HepG2 (cell line): ENCODE data around the gene MB21D2. TPM values are rescaled to one million over a fixed set of nuclear protein-coding genes. Genes with fewer than 3 reads are reported as not detected.

Experiments used
- ATAC-seq: fragments of 200-7000 bp; cut with Tn5 transposase; 3 replicates; pipeline ENCODE4 v1.9.1; 2020; ENCODE audit warnings: mild to moderate bottlenecking, moderate library complexity
- BruUV-seq: library from RNA; stranded (reverse); fragments of 400-500 nt; replicated peaks from 2 replicates; lab custom pipeline; 2021; lab: Mats Ljungman, UMichigan
- CTCF ChIA-PET: fragments of 300-600 bp; formaldehyde crosslinking; extraction: SDS; loops from one replicate; lab custom pipeline; 2021; ENCODE audit warnings: low total read pairs, inconsistent platforms, low intra/inter-chr PET ratio; lab: Yijun Ruan, JAX
- POLR2A ChIA-PET: fragments of 350-600 bp; sonication (Branson Sonifier 250); formaldehyde crosslinking; loops from one replicate; lab custom pipeline; 2020; ENCODE audit warnings: antibody characterized with exemption, inconsistent platforms; lab: Yijun Ruan, JAX
- DNase-seq: peaks from one replicate; pipeline ENCODE4 v3.0.0-alpha.2; 2015; ENCODE audit warnings: low spot score
- FAIRE-seq: peaks from 3 replicates; lab custom pipeline; 2011; peaks lifted over from hg19 to GRCh38; lab: Jason Lieb, UNC
- H2AFZ ChIP-seq: one replicate; pipeline ENCODE4 v1.6.1; 2011; ENCODE audit warnings: low read length, inconsistent platforms
- H3K27ac ChIP-seq: fragments of 300-600 bp; 3 replicates; pipeline ENCODE4 v1.8.0; 2011; ENCODE audit warnings: mixed run types, mild to moderate bottlenecking, mixed read lengths, low read length, inconsistent platforms; ENCODE audit not compliant: insufficient read depth; ENCODE audit errors: extremely low read length
- H3K27me3 ChIP-seq, 2 experiments: fragments of 200-600 bp in 1 of 2; 2 replicates in 1 of 2; 3 replicates in 1 of 2; pipeline versions ENCODE4 v1.6.0 to v1.8.0; 2011; ENCODE audit warnings: low read length in 2 of 2, mild to moderate bottlenecking in 2 of 2, moderate library complexity in 2 of 2, inconsistent platforms in 1 of 2; ENCODE audit not compliant: insufficient read depth in 2 of 2, control insufficient read depth in 1 of 2
- H3K36me3 ChIP-seq, 2 experiments: fragments of 200-600 bp in 1 of 2; replicated peaks in 1 of 2; 2 replicates in 1 of 2; 3 replicates in 1 of 2; pipeline versions ENCODE4 v1.5.1 to v1.8.0; 2011; ENCODE audit warnings: low read length in 2 of 2, inconsistent platforms in 1 of 2; ENCODE audit not compliant: insufficient read depth in 2 of 2, control insufficient read depth in 1 of 2
- H3K4me1 ChIP-seq: 2 replicates; pipeline ENCODE4 v1.5.1; 2012; ENCODE audit warnings: low read length, inconsistent platforms; ENCODE audit not compliant: insufficient read depth
- H3K4me2 ChIP-seq: 2 replicates; pipeline ENCODE4 v1.6.0; 2011; ENCODE audit warnings: low read depth, low read length, inconsistent platforms
- H3K4me3 ChIP-seq, 3 experiments: fragments of 200-600 bp in 1 of 3; sonication (generic), shearing (Covaris generic) in 1 of 3; replicated peaks in 1 of 3; 2 replicates each; pipeline ENCODE4 v1.5.1; 2011 to 2016; ENCODE audit warnings: low read length in 3 of 3, inconsistent platforms in 2 of 3, low read depth in 2 of 3, mild to moderate bottlenecking in 2 of 3, control low read depth in 1 of 3, mixed read lengths in 1 of 3; ENCODE audit not compliant: insufficient read depth in 1 of 3
- H3K79me2 ChIP-seq: one replicate; pipeline ENCODE4 v1.6.1; 2011; ENCODE audit warnings: low read length, inconsistent platforms; ENCODE audit not compliant: insufficient read depth
- H3K9ac ChIP-seq: 2 replicates; pipeline ENCODE4 v1.6.0; 2011; ENCODE audit warnings: mild to moderate bottlenecking, low read depth, low read length, inconsistent platforms; ENCODE audit not compliant: insufficient read depth
- H3K9me3 ChIP-seq: 2 replicates; pipeline ENCODE4 v1.5.1; 2012; ENCODE audit warnings: mild to moderate bottlenecking, low read length
- H4K20me1 ChIP-seq: 2 replicates; pipeline ENCODE4 v1.6.0; 2011; ENCODE audit warnings: inconsistent platforms, mild to moderate bottlenecking, low read length, moderate library complexity; ENCODE audit not compliant: insufficient read depth
- ELF3 ChIP-seq: IDR thresholded peaks from 2 replicates; pipeline ENCODE4 v1.6.1; 2016; ENCODE audit warnings: missing genetic modification reagents, missing compliant biosample characterization
- FOXJ3 ChIP-seq: sonication (generic); formaldehyde crosslinking; IDR thresholded peaks from 2 replicates; pipeline ENCODE4 v1.4.0; 2020; ENCODE audit warnings: missing genetic modification reagents, mild to moderate bottlenecking, borderline replicate concordance
- GABPA ChIP-seq, 2 experiments: IDR thresholded peaks; 2 replicates each; pipeline ENCODE4 v1.6.1; 2011 to 2016; ENCODE audit warnings: low read depth in 2 of 2, low read length in 1 of 2, missing biosample characterization in 1 of 2, missing genetic modification characterization in 1 of 2
- GABPB1 ChIP-seq: IDR thresholded peaks from 2 replicates; pipeline ENCODE4 v1.6.1; 2016; ENCODE audit warnings: mild to moderate bottlenecking, missing genetic modification reagents, moderate library complexity, missing compliant biosample characterization
- HCFC1 ChIP-seq: fragments of 150-350 bp; IDR thresholded peaks from 2 replicates; pipeline ENCODE4 v1.6.1; 2014; ENCODE audit warnings: low read depth, low read length
- IRX3 ChIP-seq: sonication (generic); formaldehyde crosslinking; IDR thresholded peaks from 2 replicates; pipeline ENCODE4 v1.8.1; 2023; ENCODE audit warnings: mild to moderate bottlenecking, low read depth, missing genetic modification reagents, borderline replicate concordance
- ISL2 ChIP-seq: sonication (generic); formaldehyde crosslinking; IDR thresholded peaks from 2 replicates; pipeline ENCODE4 v1.5.0; 2020; ENCODE audit warnings: missing genetic modification reagents
- KAT7 ChIP-seq: IDR thresholded peaks from 2 replicates; pipeline ENCODE4 v1.6.1; 2018; ENCODE audit warnings: borderline replicate concordance, missing compliant biosample characterization
- MIER3 ChIP-seq: IDR thresholded peaks from 2 replicates; pipeline ENCODE4 v1.6.1; 2016; ENCODE audit warnings: missing compliant biosample characterization, borderline replicate concordance
- NFIC ChIP-seq: IDR thresholded peaks from 2 replicates; pipeline ENCODE4 v1.6.1; 2012; ENCODE audit warnings: mild to moderate bottlenecking, low read length, inconsistent platforms
- NR1H2 ChIP-seq: sonication (generic); formaldehyde crosslinking; IDR thresholded peaks from 2 replicates; pipeline ENCODE4 v1.8.1; 2022; ENCODE audit warnings: low read depth, missing genetic modification reagents, borderline replicate concordance
- RBFOX2 ChIP-seq: fragments of 200-400 bp; formaldehyde crosslinking; IDR thresholded peaks from 2 replicates; pipeline ENCODE4 v1.6.1; 2017; ENCODE audit warnings: low read depth, mild to moderate bottlenecking, low read length
- SIX1 ChIP-seq: sonication (generic); formaldehyde crosslinking; IDR thresholded peaks from 2 replicates; pipeline ENCODE4 v1.4.0; 2020; ENCODE audit warnings: missing genetic modification reagents, borderline replicate concordance
- SIX4 ChIP-seq: sonication (generic); formaldehyde crosslinking; IDR thresholded peaks from 2 replicates; pipeline ENCODE4 v1.4.0; 2020; ENCODE audit warnings: missing genetic modification reagents
- SPEN ChIP-seq: sonication (generic); formaldehyde crosslinking; IDR thresholded peaks from 2 replicates; pipeline ENCODE4 v1.5.1; 2020; ENCODE audit warnings: low read depth, mild to moderate bottlenecking, missing genetic modification reagents
- SSRP1 ChIP-seq: IDR thresholded peaks from 2 replicates; pipeline ENCODE4 v1.6.1; 2016; ENCODE audit warnings: control low read depth
- TEAD2 ChIP-seq: sonication (generic); formaldehyde crosslinking; IDR thresholded peaks from 2 replicates; pipeline ENCODE4 v1.9.0; 2021; ENCODE audit warnings: missing genetic modification reagents
- ZNF121 ChIP-seq: sonication (generic); formaldehyde crosslinking; IDR thresholded peaks from 2 replicates; pipeline ENCODE4 v1.5.0; 2020; ENCODE audit warnings: mild to moderate bottlenecking, missing genetic modification reagents
- ZNF326 ChIP-seq: sonication (generic); formaldehyde crosslinking; IDR thresholded peaks from 2 replicates; pipeline ENCODE4 v1.4.0; 2020; ENCODE audit warnings: missing genetic modification reagents, borderline replicate concordance
- ZNF792 ChIP-seq: IDR thresholded peaks from 2 replicates; pipeline ENCODE4 v1.6.1; 2016
- in situ Hi-C: cut with HindIII; loops from 2 replicates; pipeline ENCODE4 v1.10.0; 2017; ENCODE audit warnings: low pct_unique_long_range_greater_than_20kb; ENCODE audit not compliant: extremely low pct_ligation_motif_present
- intact Hi-C: fragments of 100-400 bp; cut with micrococcal nuclease; formaldehyde crosslinking; loops from one replicate; pipeline ENCODE4 v1.10.0; 2022; ENCODE audit not compliant: unreplicated experiment
- polyA plus RNA-seq, 8 experiments: library from polyadenylated mRNA; depleted of rRNA in 3 of 8; stranded (reverse) in 7 of 8; unstranded in 1 of 8; fragments of >200 nt; fragmentation: Illumina TruSeq in 4 of 8; extraction: Trizol in 4 of 8; gene quantifications; 2 replicates each; pipeline versions ENCODE4 v1.2.1 to v1.2.3, GENCODE V29; 2011 to 2016; ENCODE audit warnings: low read depth in 4 of 8, missing spikeins in 1 of 8, mixed read lengths in 1 of 8; ENCODE audit not compliant: insufficient read depth in 1 of 8
- total RNA-seq, 5 experiments: library from RNA; depleted of rRNA; stranded (reverse); fragments of >200 nt; fragmentation: Illumina TruSeq; extraction: Trizol; gene quantifications; 2 replicates each; pipeline ENCODE4 v1.2.3, GENCODE V29; 2016; ENCODE audit warnings: low read depth in 1 of 5
- TF ChIP-seq, protein P1 (sequence below): sonication (generic); formaldehyde crosslinking; IDR thresholded peaks from 2 replicates; pipeline ENCODE4 v1.4.0; 2020; ENCODE audit warnings: missing genetic modification reagents, borderline replicate concordance
- TF ChIP-seq, protein P2 (sequence below): sonication (generic); formaldehyde crosslinking; conservative IDR thresholded peaks from 2 replicates; pipeline ENCODE4 v1.8.0; 2022; ENCODE audit warnings: low read depth, missing genetic modification reagents
- TF ChIP-seq, protein P3 (sequence below), 2 experiments: fragments of 450-650 bp in 1 of 2; sonication (generic) in 1 of 2; formaldehyde crosslinking; IDR thresholded peaks; 2 replicates each; pipeline versions ENCODE4 v1.5.0 to v1.8.0; 2020 to 2022; ENCODE audit warnings: mild to moderate bottlenecking in 1 of 2, missing genetic modification reagents in 1 of 2

MB21D2 gene
- total and polyA plus RNA-seq, 2 of the 13 experiments (the other 11 are each of a cell fraction or from before 2014, with no cell fraction given), result 0.90 to 1.6 TPM

DNA sequence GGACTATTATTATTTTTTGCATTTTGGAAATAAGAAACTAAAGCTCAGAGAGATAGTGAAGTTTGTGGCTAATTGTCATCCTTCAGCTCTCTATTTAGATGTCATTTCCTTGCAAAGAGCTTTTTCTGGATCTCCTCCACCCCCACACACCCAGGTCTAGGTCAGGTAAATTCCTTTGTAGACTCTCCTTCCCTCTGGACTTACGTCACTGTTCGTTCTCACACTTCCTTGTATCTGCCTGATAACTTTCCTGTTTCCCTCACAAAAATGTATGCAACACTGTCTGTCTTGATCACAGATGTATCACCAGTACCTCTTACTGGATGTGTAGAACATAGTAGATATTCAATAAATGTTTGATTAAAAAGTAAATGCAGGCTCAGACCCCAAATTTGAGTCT, 6.1 kb upstream of the MB21D2 start (continued):
- TF ChIP-seq, protein P1, sequence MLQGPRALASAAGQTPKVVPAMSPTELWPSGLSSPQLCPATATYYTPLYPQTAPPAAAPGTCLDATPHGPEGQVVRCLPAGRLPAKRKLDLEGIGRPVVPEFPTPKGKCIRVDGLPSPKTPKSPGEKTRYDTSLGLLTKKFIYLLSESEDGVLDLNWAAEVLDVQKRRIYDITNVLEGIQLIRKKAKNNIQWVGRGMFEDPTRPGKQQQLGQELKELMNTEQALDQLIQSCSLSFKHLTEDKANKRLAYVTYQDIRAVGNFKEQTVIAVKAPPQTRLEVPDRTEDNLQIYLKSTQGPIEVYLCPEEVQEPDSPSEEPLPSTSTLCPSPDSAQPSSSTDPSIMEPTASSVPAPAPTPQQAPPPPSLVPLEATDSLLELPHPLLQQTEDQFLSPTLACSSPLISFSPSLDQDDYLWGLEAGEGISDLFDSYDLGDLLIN, result no peak
- no peak for TF ChIP-seq ISL2 (CRISPR knock-in tag)
- TF ChIP-seq NFIC, result no peak
- TF ChIP-seq SIX1 (CRISPR knock-in tag), result no peak
- TF ChIP-seq ZNF326, result no peak
- no peak for TF ChIP-seq ZNF121 (CRISPR knock-in tag)
- TF ChIP-seq KAT7 (CRISPR knock-in tag), result no peak
- TF ChIP-seq HCFC1, result no peak
- TF ChIP-seq GABPA (IDR thresholded peaks at IDR 0.05; ENCODE audit: low read depth, low read length), result no peak
- TF ChIP-seq GABPA (CRISPR knock-in tag; IDR thresholded peaks at IDR 0.05; ENCODE audit: low read depth), result no peak
- TF ChIP-seq NR1H2 (CRISPR knock-in tag), result no peak
- TF ChIP-seq SPEN, result no peak
- no peak for TF ChIP-seq GABPB1 (CRISPR knock-in tag)
- TF ChIP-seq ZNF792 (CRISPR knock-in tag), result no peak

DNA sequence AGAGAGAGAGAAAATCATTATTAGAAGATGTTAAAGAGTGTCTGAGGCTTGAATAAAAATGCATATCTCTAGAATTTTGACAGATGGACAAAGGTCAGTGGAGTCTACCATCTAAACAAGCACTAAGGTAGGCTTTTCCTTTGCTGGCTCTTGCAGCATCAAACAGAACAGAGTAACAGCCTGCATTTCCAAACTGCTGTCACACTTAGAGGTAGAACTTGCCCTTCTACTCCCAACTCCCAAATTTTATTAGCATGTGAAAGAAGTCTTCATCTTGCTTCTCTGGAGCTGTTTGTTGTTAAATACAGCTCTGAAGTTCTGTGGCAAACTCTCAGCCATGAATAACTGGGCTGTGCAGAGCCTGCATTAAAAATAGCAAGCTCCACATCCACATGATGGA, 4.1 kb upstream of the MB21D2 start:
- POLR2A ChIA-PET, result no interaction called here
- no peaks in the 10 kb centered on the region for H3K79me2 ChIP-seq
- no peaks in the 10 kb centered on the region for H3K9me3 ChIP-seq
- H3K4me2 ChIP-seq, result no peak overlapping the region
- CTCF ChIA-PET, result no interaction called here
- intact Hi-C loops, result no loop called here
- H3K27ac ChIP-seq, result no peak overlapping the region
- H2AFZ ChIP-seq, result no peak overlapping the region
- FAIRE-seq (no peak), DNase-seq (no peak), ATAC-seq (no peak)
- H4K20me1 ChIP-seq, result no peaks in the 10 kb centered on the region
- BruUV-seq, result no TSS peak
- no peak overlapping the region for H3K9ac ChIP-seq
- TF ChIP-seq, protein P2, sequence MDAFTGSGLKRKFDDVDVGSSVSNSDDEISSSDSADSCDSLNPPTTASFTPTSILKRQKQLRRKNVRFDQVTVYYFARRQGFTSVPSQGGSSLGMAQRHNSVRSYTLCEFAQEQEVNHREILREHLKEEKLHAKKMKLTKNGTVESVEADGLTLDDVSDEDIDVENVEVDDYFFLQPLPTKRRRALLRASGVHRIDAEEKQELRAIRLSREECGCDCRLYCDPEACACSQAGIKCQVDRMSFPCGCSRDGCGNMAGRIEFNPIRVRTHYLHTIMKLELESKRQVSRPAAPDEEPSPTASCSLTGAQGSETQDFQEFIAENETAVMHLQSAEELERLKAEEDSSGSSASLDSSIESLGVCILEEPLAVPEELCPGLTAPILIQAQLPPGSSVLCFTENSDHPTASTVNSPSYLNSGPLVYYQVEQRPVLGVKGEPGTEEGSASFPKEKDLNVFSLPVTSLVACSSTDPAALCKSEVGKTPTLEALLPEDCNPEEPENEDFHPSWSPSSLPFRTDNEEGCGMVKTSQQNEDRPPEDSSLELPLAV (CRISPR knock-in tag), result no peak
- TF ChIP-seq MIER3 (CRISPR knock-in tag) (no peak), RBFOX2 (no peak), SSRP1 (CRISPR knock-in tag) (no peak), TEAD2 (no peak), ELF3 (CRISPR knock-in tag) (no peak), IRX3 (no peak), FOXJ3 (CRISPR knock-in tag) (no peak), SIX4 (no peak)
- TF ChIP-seq, protein P3, sequence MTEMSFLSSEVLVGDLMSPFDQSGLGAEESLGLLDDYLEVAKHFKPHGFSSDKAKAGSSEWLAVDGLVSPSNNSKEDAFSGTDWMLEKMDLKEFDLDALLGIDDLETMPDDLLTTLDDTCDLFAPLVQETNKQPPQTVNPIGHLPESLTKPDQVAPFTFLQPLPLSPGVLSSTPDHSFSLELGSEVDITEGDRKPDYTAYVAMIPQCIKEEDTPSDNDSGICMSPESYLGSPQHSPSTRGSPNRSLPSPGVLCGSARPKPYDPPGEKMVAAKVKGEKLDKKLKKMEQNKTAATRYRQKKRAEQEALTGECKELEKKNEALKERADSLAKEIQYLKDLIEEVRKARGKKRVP (CRISPR knock-in tag; IDR thresholded peaks at IDR 0.05), result no peak
- no peaks in the 10 kb centered on the region for H3K36me3 ChIP-seq
- H3K27me3 ChIP-seq, result peaks cover 0 to 22% of the 10 kb centered on the region in 2 experiments; a peak in 1 of 5 replicates
- in situ Hi-C loops, result loop anchor here (25.0 kb wide), 1 partner anchor 666 kb away; the partner anchor contains the start of gene OPA1
- H3K4me3 ChIP-seq, result no peak overlapping the region
- H3K4me1 ChIP-seq, result peaks cover 8% of the 10 kb centered on the region
